Erythroblast (primary cell): Measurements from ENCODE around the gene TTLL8.

Experiments
- GATA1 ChIP-seq: IDR thresholded peaks from 2 replicates; pipeline ENCODE4 v1.6.1; 2011; ENCODE audit warnings: low read depth, mild to moderate bottlenecking, control low read depth, low read length, moderate library complexity
- POLR2A ChIP-seq: IDR thresholded peaks from 2 replicates; pipeline ENCODE4 v1.6.1; 2011; ENCODE audit warnings: mild to moderate bottlenecking, low read length

- TF ChIP-seq POLR2A (no peak), GATA1 (no peak)
These were observed 35.8 kb downstream of the TTLL8 start for GRCh38 chr22:50022171-50022819.
